ENCODE results near the gene TEX19. TPM values are rescaled to one million over a fixed set of nuclear protein-coding genes. Genes with fewer than 3 reads are reported as not detected.

Gene TEX19
- total RNA-seq, 2 donors from 2014 or later, result not detected

DNA sequence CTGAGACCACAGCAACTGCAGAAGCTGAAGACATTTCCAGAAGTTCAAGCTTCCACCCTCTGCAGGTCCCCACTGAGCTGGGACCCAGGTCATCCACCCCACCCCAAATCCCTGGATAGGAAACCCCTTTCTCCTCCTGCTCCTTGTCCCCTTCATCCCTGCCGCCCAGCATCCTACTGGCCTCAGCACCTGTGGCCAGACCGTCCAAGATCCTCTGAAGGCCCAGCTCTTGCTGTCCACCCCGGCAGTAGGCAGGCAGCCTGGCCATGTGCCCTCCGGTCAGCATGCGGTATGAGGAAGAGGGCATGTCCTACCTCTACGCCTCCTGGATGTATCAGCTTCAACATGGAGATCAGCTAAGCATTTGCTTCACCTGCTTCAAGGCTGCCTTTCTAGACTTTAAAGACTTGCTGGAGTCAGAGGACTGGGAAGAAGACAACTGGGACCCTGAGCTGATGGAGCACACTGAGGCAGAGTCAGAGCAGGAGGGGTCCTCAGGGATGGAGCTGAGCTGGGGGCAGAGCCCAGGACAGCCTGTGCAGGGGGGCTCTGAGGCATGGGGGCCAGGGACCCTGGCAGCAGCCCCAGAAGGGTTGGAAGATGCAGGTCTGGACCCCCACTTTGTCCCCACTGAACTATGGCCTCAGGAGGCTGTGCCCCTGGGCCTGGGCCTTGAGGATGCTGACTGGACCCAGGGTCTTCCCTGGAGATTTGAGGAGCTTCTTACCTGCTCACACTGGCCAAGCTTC, 3.0 kb downstream of the TEX19 start:
- no peaks in the 10 kb centered on the region for H3K4me1 ChIP-seq
- no peaks in the 10 kb centered on the region for H3K36me3 ChIP-seq
- TF ChIP-seq, protein P1, sequence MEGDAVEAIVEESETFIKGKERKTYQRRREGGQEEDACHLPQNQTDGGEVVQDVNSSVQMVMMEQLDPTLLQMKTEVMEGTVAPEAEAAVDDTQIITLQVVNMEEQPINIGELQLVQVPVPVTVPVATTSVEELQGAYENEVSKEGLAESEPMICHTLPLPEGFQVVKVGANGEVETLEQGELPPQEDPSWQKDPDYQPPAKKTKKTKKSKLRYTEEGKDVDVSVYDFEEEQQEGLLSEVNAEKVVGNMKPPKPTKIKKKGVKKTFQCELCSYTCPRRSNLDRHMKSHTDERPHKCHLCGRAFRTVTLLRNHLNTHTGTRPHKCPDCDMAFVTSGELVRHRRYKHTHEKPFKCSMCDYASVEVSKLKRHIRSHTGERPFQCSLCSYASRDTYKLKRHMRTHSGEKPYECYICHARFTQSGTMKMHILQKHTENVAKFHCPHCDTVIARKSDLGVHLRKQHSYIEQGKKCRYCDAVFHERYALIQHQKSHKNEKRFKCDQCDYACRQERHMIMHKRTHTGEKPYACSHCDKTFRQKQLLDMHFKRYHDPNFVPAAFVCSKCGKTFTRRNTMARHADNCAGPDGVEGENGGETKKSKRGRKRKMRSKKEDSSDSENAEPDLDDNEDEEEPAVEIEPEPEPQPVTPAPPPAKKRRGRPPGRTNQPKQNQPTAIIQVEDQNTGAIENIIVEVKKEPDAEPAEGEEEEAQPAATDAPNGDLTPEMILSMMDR (IDR thresholded peaks at IDR 0.05), result no peak
- peak overlapping the region in 1 of 2 donors; percentile 24 for H3K9ac ChIP-seq (ENCODE audit: low read depth in 2 of 2, low read length in 2 of 2)
- H3K4me3 ChIP-seq, result no peak overlapping the region
- DNase-seq, result no peak
- H3K27me3 ChIP-seq, result no peaks in the 10 kb centered on the region
- no peak overlapping the region for H3K27ac ChIP-seq
- intact Hi-C loops (cut with DNase I), result no loop called here
- H3K9me3 ChIP-seq, result no peaks in the 10 kb centered on the region

DNA sequence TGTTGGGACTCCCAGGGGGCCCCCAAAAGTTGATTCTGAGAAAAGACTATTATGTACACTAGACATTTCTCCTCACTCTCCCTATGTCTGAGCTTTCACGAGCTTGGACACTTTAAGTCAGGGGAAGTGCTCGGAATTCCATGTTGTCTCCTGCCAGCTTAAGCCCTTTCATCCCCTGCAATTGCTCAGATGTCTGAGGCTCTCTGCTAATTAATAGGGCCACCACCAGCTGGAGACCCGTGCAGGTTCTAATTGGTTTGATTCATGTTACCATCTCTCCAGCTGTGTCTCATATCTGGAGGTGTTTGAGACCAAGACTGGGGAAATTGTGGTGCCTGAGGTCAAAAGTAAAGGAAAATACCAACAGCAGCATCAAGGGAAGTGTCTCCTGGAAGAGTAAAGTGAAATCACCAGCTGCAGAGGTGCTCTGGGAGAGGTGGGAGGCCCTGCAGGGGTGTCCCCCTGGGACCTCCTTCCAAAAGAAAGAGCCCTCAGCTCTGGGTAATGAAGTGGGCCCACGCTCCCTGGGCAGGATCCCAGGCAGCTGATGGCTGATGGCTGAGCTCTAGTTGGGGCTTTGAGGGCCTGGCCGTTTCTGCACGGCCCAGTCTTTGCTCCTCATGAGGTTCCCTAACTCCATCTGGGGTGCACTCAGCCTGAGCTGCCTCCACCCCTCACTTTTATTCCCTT, 6.7 kb downstream of the TEX19 start:
- no peak overlapping the region for H3K9ac ChIP-seq (ENCODE audit: low read depth in 2 of 2, low read length in 2 of 2)
- intact Hi-C loops (cut with DNase I), result no loop called here
- TF ChIP-seq, protein P1 (IDR thresholded peaks at IDR 0.05), result no peak
- no peaks in the 10 kb centered on the region for H3K36me3 ChIP-seq
- H3K9me3 ChIP-seq, result no peaks in the 10 kb centered on the region
- peaks cover 15% of the 10 kb centered on the region for H3K27me3 ChIP-seq
- peaks cover 1% of the 10 kb centered on the region for H3K4me1 ChIP-seq
- no peak overlapping the region for H3K27ac ChIP-seq
- H3K4me3 ChIP-seq, result no peak overlapping the region
- no peak for DNase-seq

DNA sequence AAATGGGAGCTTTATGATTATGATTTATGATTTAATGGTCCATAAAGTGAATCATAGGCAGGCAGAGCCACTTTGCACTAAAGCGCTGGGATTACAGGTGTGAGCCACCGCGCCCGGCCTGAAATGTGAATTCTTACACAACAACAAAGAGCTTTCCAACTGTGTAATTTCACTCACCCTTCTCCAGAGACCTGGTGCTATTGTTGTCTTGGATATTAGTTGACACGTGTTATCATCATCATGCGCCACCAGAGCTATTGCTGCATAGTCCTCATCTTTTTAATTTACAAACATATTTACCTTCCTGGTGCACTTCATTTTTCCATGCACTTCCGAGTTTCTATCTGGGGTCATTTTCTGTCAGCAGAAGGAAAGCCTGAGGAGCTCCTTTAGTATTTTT, 7.7 kb downstream of the TEX19 start:
- peak; percentile 55 for DNase-seq
- intact Hi-C loops (cut with DNase I), result no loop called here
- no peak overlapping the region for H3K4me3 ChIP-seq
- no peak overlapping the region for H3K27ac ChIP-seq
- H3K4me1 ChIP-seq, result peaks cover 6% of the 10 kb centered on the region
- H3K36me3 ChIP-seq, result no peaks in the 10 kb centered on the region
- peak overlapping the region in 1 of 2 donors; percentile 12 for H3K9ac ChIP-seq (ENCODE audit: low read depth in 2 of 2, low read length in 2 of 2)
- TF ChIP-seq, protein P1 (IDR thresholded peaks at IDR 0.05), result no peak
- no peaks in the 10 kb centered on the region for H3K9me3 ChIP-seq
- H3K27me3 ChIP-seq, result peaks cover 25% of the 10 kb centered on the region

DNA sequence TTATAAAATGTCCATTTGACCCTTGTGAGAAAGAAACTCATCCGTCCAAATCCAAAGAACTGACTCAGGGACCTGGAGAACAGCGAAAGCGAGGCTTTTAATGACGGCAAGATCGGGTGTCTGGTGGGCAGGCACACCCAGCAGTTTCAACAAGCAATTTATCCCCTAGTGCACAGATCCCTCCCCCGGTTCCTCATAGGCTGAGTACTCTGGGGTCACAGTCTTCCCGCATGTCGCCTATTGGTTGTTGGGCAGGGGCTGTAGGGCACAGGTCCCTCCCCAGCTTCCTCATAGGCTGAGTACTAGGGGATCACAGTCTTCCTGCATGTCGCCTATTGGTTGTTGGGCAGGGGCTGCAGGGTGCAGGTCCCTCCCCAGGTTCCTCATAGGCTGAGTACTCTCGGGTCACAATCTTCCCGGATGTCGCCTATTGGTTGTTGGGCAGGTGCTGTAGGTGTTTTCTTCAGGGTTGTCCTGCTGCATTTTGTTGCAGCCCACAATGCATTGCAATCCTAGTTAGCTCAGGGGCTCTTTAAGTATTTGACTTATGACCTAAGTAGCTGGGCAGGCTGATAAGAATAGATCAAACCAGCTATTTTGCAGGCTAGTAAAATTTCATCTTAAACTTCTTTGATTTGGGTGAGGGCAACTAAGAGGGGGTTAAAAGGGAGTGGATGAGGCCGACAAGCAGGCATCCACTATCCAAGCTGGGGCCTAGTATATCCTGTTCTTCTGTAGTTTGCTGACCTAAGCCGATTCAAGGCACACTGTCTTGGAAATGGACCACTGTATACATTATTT, 8.9 kb downstream of the TEX19 start:
- peaks cover 6% of the 10 kb centered on the region for H3K4me1 ChIP-seq
- no peak overlapping the region for H3K9ac ChIP-seq (ENCODE audit: low read depth in 2 of 2, low read length in 2 of 2)
- H3K27ac ChIP-seq, result no peak overlapping the region
- TF ChIP-seq, protein P1 (IDR thresholded peaks at IDR 0.05), result no peak
- H3K9me3 ChIP-seq, result no peaks in the 10 kb centered on the region
- DNase-seq, result no peak
- peaks cover 37% of the 10 kb centered on the region for H3K27me3 ChIP-seq
- intact Hi-C loops (cut with DNase I), result no loop called here
- no peak overlapping the region for H3K4me3 ChIP-seq
- H3K36me3 ChIP-seq, result no peaks in the 10 kb centered on the region

DNA sequence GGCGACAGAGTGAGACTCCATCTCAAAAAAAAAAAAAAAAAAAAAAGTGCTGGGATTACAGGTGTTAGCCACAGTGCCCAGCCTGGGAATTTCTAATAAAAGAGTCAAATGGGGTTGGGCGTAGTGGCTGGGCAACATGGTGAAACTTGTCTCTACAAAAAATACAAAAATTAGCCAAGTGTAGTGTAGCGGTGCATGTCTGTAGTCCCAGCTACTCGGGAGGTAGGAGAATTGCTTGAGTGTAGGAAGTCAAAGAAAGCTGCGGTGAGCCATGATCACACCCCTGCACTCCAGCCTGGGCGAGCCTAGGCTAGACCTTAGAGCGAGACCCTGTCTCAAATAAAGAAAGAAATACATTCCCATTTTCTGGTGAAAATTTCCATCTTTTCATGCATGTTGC, 10.2 kb downstream of the TEX19 start:
- H3K9ac ChIP-seq (ENCODE audit: low read depth in 2 of 2, low read length in 2 of 2), result no peak overlapping the region
- H3K27me3 ChIP-seq, result peaks cover 47% of the 10 kb centered on the region
- no peak overlapping the region for H3K4me3 ChIP-seq
- peaks cover 6% of the 10 kb centered on the region for H3K4me1 ChIP-seq
- DNase-seq, result no peak
- H3K36me3 ChIP-seq, result no peaks in the 10 kb centered on the region
- H3K27ac ChIP-seq, result no peak overlapping the region
- intact Hi-C loops (cut with DNase I), result no loop called here
- TF ChIP-seq, protein P1 (IDR thresholded peaks at IDR 0.05), result no peak
- no peaks in the 10 kb centered on the region for H3K9me3 ChIP-seq

All from colonic mucosa (tissue), 4 donors.